GM12801 (cell line): ENCODE measurements around the gene PTPRU.

Experiments
- CTCF ChIP-seq: IDR thresholded peaks from one replicate; pipeline ENCODE4 v1.5.1; 2011; ENCODE audit warnings: control low read depth; ENCODE audit not compliant: insufficient read length; ENCODE audit errors: extremely low read depth

PTPRU gene

GRCh38 chr1:29282135-29282923 is 46.0 kb downstream of the PTPRU start:
- no peak for TF ChIP-seq CTCF

DNA sequence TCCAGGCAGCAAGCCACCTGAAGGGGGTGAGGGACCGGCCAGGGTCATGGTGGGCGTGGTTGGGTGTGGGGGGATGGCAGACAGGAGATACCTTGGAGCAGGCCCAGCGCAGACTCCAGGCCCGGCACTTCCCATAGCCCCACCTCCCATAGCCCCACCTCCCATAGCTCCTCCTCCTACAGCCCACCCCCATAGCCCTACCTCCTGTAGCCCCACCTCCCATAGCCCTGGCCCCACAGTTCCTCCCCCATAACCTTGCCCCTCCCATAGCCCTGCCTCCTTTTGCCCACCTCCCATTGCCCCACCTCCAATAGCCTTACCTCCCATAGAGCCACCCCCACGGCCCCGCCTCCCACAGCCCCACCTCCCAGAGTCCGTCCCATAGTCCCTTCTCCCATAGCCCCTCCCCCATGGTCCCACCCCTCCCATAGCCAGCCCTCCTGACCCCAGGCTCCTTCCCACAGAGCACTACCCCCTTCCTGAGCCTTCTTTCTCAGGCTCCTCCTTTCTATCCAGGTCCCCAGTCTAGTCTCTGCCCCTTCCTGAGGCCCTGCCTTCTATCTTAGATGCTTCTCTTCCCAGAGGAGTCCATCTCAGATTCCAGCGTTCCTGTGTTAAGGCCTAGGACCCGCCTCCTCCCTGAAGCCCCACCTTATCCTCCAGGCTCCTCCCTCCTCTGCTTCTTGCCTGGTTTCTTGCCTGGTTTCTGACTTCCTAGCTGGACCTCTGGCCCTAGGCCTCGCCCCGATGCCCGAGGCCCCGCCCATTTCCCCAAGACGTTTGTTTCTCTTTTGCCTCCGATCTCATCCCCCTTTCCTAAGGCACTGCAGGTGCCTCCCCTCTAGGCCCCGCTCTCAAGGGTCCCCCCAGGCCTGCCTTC is 46.8 kb downstream of the PTPRU start:
- TF ChIP-seq CTCF: no peak

DNA sequence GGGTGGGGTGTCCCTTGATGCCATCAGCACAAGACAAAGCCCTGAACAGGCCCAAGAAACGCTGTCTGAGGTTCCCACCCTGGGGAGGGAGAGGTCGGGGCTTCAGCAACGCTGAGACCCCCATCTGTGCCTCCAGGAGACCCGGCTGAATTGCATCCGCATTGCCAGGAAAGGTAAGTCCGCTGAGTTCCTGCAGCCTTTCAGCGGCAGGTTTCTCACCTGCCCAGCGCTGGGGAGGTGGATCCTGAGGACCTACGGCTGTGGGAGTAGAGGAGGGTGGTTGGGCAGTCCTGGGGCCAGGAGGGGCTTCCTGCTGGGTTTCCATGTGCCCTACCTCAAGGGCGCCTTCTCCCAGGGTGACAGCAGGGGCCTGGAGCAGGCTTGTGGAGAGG is 47.5 kb downstream of the PTPRU start:
- TF ChIP-seq CTCF: no peak

DNA sequence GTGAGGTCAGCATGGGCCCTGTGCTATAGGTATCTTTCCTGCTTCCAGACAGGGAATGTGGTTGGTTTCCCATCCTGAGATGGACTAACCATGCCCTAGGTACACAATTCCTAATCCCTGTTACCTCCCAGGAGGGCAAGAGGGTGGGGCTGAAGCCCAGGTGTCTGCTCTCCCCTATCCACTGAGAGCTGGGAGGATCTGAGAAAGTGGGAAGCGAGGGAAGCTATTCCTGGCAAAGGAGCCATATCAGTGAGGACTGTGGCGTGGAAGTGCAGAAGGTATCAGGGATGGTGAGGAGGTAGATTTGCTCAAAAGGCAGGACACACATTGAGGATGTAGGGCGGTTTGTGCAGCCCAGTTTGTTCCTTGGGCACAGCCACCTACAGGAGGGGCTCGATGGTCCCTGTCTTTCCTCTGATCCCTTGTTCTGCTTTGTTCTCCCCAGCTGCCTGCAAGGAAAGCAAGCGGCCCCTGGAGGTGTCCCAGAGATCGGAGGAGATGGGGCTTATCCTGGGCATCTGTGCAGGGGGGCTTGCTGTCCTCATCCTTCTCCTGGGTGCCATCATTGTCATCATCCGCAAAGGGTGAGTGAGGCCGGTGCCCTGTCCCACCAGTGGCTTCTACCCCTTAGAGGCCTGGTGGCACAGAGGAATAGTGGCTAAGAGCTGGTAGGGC is 48.1 kb downstream of the PTPRU start:
- TF ChIP-seq CTCF: no peak

DNA sequence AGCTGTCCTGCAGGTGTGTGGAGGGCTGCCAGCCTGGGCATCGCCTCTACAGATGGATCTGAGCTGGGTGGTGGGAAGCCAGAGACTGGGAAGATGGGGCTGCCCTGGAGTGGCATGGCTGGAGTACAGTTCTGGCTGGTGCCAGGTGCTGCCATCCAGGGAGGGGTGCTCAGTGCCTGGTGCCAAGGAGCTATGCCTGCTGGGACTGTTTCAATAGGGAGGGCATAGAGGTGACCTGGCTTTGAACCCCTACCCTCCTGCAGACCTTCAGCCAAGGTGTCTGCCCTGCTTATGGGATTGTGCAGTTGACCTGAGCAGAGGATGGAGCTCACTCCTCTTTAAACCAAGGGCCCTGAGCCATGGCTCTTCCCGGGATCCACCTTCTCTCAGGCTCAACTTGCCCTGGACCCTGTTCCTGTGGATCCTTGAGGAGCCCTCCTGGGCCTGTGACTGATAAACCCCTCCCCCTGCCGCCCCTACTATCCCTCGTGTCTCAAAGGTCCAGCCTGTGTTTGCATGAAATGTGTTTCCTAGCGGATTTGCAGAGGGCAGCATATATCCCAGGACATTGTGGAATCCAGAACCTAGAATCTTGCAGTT is 48.7 kb downstream of the PTPRU start:
- no peak for TF ChIP-seq CTCF

DNA sequence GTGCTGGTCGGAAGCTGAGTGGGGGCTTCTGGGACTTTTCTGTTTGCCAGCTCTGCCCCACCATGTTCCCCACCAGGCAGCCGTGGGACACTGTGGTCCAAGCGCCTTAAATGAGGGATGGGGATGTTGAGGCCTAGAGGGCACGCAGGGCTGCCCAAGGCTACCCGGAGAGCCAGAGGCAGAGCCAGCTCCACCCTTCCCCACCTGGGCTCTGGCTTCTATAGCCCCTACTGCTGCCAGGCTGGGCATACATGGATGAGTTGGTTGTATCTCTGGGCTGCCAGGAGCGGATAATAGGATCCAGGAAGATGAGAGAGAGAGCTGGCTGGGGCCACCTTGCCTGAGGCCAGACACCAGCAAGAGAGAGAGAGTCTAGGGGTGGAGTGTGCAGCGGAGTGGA is 49.4 kb downstream of the PTPRU start:
- no peak for TF ChIP-seq CTCF
